GM12891 (cell line): ENCODE measurements around the gene BBS1.

Experiments
- PAX5 ChIP-seq: IDR thresholded peaks from 2 replicates; pipeline ENCODE4 v1.6.1; 2011; ENCODE audit warnings: low read length, moderate library complexity, mild to moderate bottlenecking; ENCODE audit not compliant: insufficient read depth, severe bottlenecking
- POLR2A ChIP-seq: IDR thresholded peaks from 2 replicates; pipeline ENCODE4 v1.6.1; 2011; ENCODE audit warnings: low read depth, low read length, control low read depth
- POLR2AphosphoS5 ChIP-seq: IDR thresholded peaks from 2 replicates; pipeline ENCODE4 v1.6.1; 2011; ENCODE audit warnings: low read depth, low read length, control low read depth
- POU2F2 ChIP-seq: IDR thresholded peaks from 2 replicates; pipeline ENCODE4 v1.6.1; 2011; ENCODE audit warnings: low read depth, mild to moderate bottlenecking, control low read depth, low read length, moderate library complexity
- SPI1 ChIP-seq: IDR thresholded peaks from 2 replicates; pipeline ENCODE4 v1.6.1; 2011; ENCODE audit warnings: low read depth, low read length, control low read depth
- TAF1 ChIP-seq: IDR thresholded peaks from 2 replicates; pipeline ENCODE4 v1.6.1; 2011; ENCODE audit warnings: low read depth, low read length, control low read depth

DNA sequence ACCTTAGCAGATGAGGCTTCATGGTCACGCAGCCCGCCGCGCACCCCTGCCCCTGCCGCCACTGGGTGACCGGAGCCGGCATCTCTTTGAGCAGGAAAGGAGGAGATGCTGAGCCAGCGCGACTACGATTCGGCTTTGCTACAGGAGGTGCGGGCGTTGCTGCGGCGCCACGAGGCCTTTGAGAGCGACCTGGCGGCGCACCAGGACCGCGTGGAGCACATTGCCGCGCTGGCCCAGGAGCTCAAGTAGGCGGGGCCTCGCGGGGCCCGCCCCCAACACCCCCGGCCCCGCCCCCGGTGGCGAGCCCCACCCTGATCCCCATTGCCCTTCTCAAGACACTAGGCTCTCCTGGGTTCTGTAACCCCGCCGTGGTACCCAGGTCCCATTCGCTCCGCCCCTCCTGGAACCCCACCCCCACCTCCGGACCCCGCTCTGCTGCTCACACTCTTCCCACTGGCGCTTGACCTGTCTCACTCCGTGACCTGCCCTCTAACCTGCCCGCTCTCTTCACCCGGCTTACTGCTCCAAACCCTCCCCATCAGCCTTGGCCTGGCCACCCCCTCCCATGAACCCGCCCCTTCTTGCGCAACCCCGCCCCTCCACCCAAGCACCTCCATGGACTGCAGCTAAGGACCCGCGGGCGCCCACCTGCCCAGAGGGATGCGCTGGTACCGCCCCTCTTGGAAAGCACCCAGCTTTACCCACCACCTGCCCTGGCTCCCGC, 48.9 kb downstream of the BBS1 start:
- no peak for TF ChIP-seq POLR2AphosphoS5
- TF ChIP-seq POLR2A = no peak
- TF ChIP-seq POU2F2 = no peak
- no peak for TF ChIP-seq TAF1
- no peak for TF ChIP-seq PAX5
- no peak for TF ChIP-seq SPI1
